GM12872 (cell line): ENCODE results near the gene GANC.

Experiments
- CTCF ChIP-seq: IDR thresholded peaks from 3 replicates; pipeline ENCODE4 v1.5.1; 2011; ENCODE audit warnings: low read depth, mild to moderate bottlenecking, low read length, moderate library complexity; ENCODE audit not compliant: insufficient read depth

The GANC gene

GRCh38 chr15:42272939-42273899 is at the start of gene GANC, which contains the start of gene TMEM87A:
TSS of gene GANC (plus strand) at chr15:42273201. CDS start at chr15:42274482, 1,281 bp downstream.
TSS of gene TMEM87A (minus strand) at chr15:42273433. CDS start at chr15:42273398, 35 bp downstream.
- no peak for TF ChIP-seq CTCF

GRCh38 chr15:42226648-42227047 is 46.4 kb upstream of the GANC start:
- TF ChIP-seq CTCF: no peak

GRCh38 chr15:42228036-42228435 is 45.0 kb upstream of the GANC start:
- no peak for TF ChIP-seq CTCF

GRCh38 chr15:42231088-42231487 is 41.9 kb upstream of the GANC start:
- TF ChIP-seq CTCF: no peak

- TF ChIP-seq CTCF: no peak
These were observed 40.4 kb upstream of the GANC start for GRCh38 chr15:42232606-42233005.

GRCh38 chr15:42233107-42233506 is 39.9 kb upstream of the GANC start:
- TF ChIP-seq CTCF: no peak

GRCh38 chr15:42239528-42240182 is 33.3 kb upstream of the GANC start:
- no peak for TF ChIP-seq CTCF
